Parathyroid adenoma (tissue), 2 donors: ENCODE measurements around the gene MBD3L4.

Source experiments
- H2AFZ ChIP-seq: fragments of 300-600 bp; sonication (generic); one replicate; pipeline ENCODE4 v1.7.0; 2017; ENCODE audit warnings: antibody characterized with exemption, mild to moderate bottlenecking
- H3K27ac ChIP-seq: fragments of 300-600 bp; sonication (generic); one replicate; pipeline ENCODE4 v1.7.0; 2017
- H3K27me3 ChIP-seq: fragments of 300-600 bp; sonication (generic); one replicate; pipeline ENCODE4 v1.7.0; 2017; ENCODE audit warnings: low read length; ENCODE audit not compliant: control insufficient read depth, insufficient read depth
- H3K36me3 ChIP-seq: fragments of 300-600 bp; sonication (generic); one replicate; pipeline ENCODE4 v1.7.0; 2017; ENCODE audit warnings: low read length; ENCODE audit not compliant: control insufficient read depth, insufficient read depth
- H3K4me1 ChIP-seq: fragments of 300-600 bp; sonication (generic); one replicate; pipeline ENCODE4 v1.7.0; 2017; ENCODE audit warnings: control low read depth
- H3K4me2 ChIP-seq: fragments of 300-600 bp; sonication (generic); one replicate; pipeline ENCODE4 v1.7.0; 2017; ENCODE audit warnings: low read length
- H3K4me3 ChIP-seq: fragments of 300-600 bp; sonication (generic); one replicate; pipeline ENCODE4 v1.7.0; 2017; ENCODE audit warnings: low read depth, low read length
- H3K79me2 ChIP-seq: fragments of 300-600 bp; sonication (generic); one replicate; pipeline ENCODE4 v1.7.0; 2017; ENCODE audit warnings: control low read depth
- H3K9ac ChIP-seq: fragments of 300-600 bp; sonication (generic); one replicate; pipeline ENCODE4 v1.7.0; 2017; ENCODE audit warnings: mild to moderate bottlenecking
- H3K9me3 ChIP-seq: fragments of 300-600 bp; sonication (generic); one replicate; pipeline ENCODE4 v1.7.0; 2017; ENCODE audit warnings: low read length; ENCODE audit not compliant: control insufficient read depth
- CTCF ChIP-seq: fragments of 300-600 bp; sonication (generic); IDR thresholded peaks from one replicate; pipeline ENCODE4 v1.7.0; 2017; ENCODE audit warnings: antibody characterized with exemption, mild to moderate bottlenecking
- donor health status: primary hyperparathyroidism.

Gene MBD3L4

GRCh38 chr19:7074705-7075282, 34.8 kb upstream of the MBD3L4 start:
- Histone ChIP-seq H3K9me3 (no peaks in the 10 kb centered on the region), H2AFZ (no peak overlapping the region), H3K79me2 (peaks cover 3% of the 10 kb centered on the region), H3K36me3 (peaks cover 7% of the 10 kb centered on the region), H3K4me3 (no peak overlapping the region), H3K27me3 (no peaks in the 10 kb centered on the region), H3K4me2 (no peak overlapping the region), H3K27ac (no peak overlapping the region), H3K4me1 (no peaks in the 10 kb centered on the region), H3K9ac (no peak overlapping the region)
- no peak for TF ChIP-seq CTCF

- H2AFZ ChIP-seq: no peak overlapping the region
- H3K4me2 ChIP-seq: no peak overlapping the region
- no peak overlapping the region for H3K27ac ChIP-seq
- H3K4me1 ChIP-seq: no peaks in the 10 kb centered on the region
- H3K27me3 ChIP-seq: no peaks in the 10 kb centered on the region
- H3K9ac ChIP-seq: no peak overlapping the region
- H3K4me3 ChIP-seq: no peak overlapping the region
- H3K79me2 ChIP-seq: peaks cover 3% of the 10 kb centered on the region
- no peak for TF ChIP-seq CTCF
- H3K9me3 ChIP-seq: no peaks in the 10 kb centered on the region
- H3K36me3 ChIP-seq: peaks cover 4% of the 10 kb centered on the region
Measured at GRCh38 chr19:7072541-7072940, 32.6 kb upstream of the MBD3L4 start.

GRCh38 chr19:7069904-7070226, 29.9 kb upstream of the MBD3L4 start:
- Histone ChIP-seq H2AFZ (peak overlapping the region; percentile 94), H3K79me2 (peaks cover 3% of the 10 kb centered on the region), H3K36me3 (no peaks in the 10 kb centered on the region), H3K4me2 (peak overlapping the region; percentile 93), H3K4me3 (peak overlapping the region; percentile 96), H3K9me3 (no peaks in the 10 kb centered on the region), H3K27me3 (no peaks in the 10 kb centered on the region), H3K9ac (peak overlapping the region; percentile 73), H3K27ac (peak overlapping the region; percentile 91), H3K4me1 (no peaks in the 10 kb centered on the region)
- no peak for TF ChIP-seq CTCF

- Histone ChIP-seq H3K36me3 (no peaks in the 10 kb centered on the region), H3K4me1 (no peaks in the 10 kb centered on the region), H3K79me2 (peaks cover 3% of the 10 kb centered on the region), H3K27ac (peak within 1 kb of the TSS; percentile 91), H3K4me3 (peak within 1 kb of the TSS; percentile 96), H2AFZ (peak within 1 kb of the TSS; percentile 94), H3K27me3 (no peaks in the 10 kb centered on the region), H3K9ac (peak within 1 kb of the TSS; percentile 73), H3K4me2 (peak within 1 kb of the TSS; percentile 93), H3K9me3 (no peaks in the 10 kb centered on the region)
- TF ChIP-seq CTCF: no peak
Measured at GRCh38 chr19:7069042-7069903, 29.3 kb upstream of the MBD3L4 start, which contains the start of gene ZNF557. ZNF557 (plus strand) TSS chr19:7069703; CDS start chr19:7075075, 5,372 bp downstream.
